HFFc6 (cell line): ENCODE results near the gene CHCHD1. TPM values are rescaled to one million over a fixed set of nuclear protein-coding genes. Genes with fewer than 3 reads are reported as not detected.
"Not testable (repeated sequence)": the region's sequence is repeated elsewhere in the genome, so short reads cannot be mapped to it uniquely, and the experiment has no call there.

ENCODE experiments used
- DNase-seq: peaks from one replicate; pipeline ENCODE4 v3.0.0-alpha.2; 2018
- H3K27ac Mint-ChIP-seq: 2 replicates; pipeline ENCODE4 v1.8.0; 2020; ENCODE audit warnings: mild to moderate bottlenecking, mixed read lengths
- H3K27me3 Mint-ChIP-seq: 2 replicates; pipeline ENCODE4 v1.8.0; 2021; ENCODE audit warnings: mild to moderate bottlenecking, moderate library complexity, mixed read lengths; ENCODE audit not compliant: insufficient read depth
- H3K36me3 Mint-ChIP-seq: 2 replicates; pipeline ENCODE4 v1.8.0; 2021; ENCODE audit warnings: low read depth, mixed read lengths
- H3K4me1 Mint-ChIP-seq: 2 replicates; pipeline ENCODE4 v1.8.0; 2020; ENCODE audit warnings: low read depth, mixed read lengths
- H3K4me3 Mint-ChIP-seq: 2 replicates; pipeline ENCODE4 v1.8.0; 2020; ENCODE audit warnings: mild to moderate bottlenecking, moderate library complexity, mixed read lengths
- H3K9me3 Mint-ChIP-seq: 2 replicates; pipeline ENCODE4 v1.8.0; 2020; ENCODE audit warnings: mild to moderate bottlenecking, mixed read lengths
- total RNA-seq, 6 experiments: library from RNA; stranded (reverse); fragmentation: NEBNext Ultra II Directional; extraction: Animal tissue kit (Norgen Biotek cat#: 25700); gene quantifications; 2 replicates in 1 of 6; 3 replicates in 5 of 6; pipeline ENCODE4 v1.2.3, GENCODE V29; 2021
- TF ChIP-seq, protein P1 (sequence below): fragments of 200-600 bp; sonication (generic); IDR thresholded peaks from 2 replicates; pipeline ENCODE4 v1.5.0; 2021; ENCODE audit warnings: antibody characterized with exemption, mild to moderate bottlenecking

Gene CHCHD1
- total RNA-seq, 6 experiments from 2014 or later, result 27.1 to 34.7 (median 30.6) TPM

DNA sequence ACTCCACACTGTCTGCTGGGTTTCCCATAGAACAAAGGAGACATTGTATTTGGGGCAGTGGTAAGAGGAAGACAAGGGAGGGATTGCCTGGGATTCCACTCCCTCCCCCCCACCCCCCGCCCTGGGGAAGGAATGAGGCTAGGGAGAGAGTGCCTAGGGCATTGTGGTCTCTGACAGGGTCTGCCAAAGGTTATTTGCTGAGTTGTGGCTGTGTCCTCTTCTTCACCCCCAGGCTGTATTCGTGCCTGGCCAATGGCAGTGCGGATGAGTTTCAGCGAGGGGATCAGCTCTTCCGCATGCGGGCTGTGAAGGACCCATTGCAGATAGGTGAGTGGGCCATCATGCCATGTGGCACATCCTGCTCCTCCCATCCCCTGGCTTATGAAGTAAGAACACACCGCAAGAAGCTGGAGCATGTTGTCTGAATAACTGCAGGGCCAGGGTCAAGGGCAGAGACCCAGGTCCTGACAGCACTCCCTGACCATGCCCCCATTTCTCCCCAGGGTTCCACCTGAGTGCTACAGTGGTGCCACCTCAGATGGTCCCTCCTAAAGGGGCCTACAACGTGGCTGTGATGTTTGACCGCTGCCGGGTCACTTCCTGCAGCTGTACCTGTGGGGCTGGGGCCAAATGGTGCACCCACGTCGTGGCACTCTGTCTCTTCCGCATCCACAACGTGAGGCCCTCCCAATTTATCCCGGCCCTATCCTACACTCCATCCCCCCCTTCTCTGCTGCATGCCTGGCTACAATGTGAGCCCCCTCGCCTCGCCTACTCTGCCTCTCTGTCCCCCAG, 7.2 kb downstream of the CHCHD1 start:
- no peaks in the 10 kb centered on the region; the same call in 1 of the 2 replicates for H3K27me3 Mint-ChIP-seq
- peaks cover 21% of the 10 kb centered on the region for H3K4me1 Mint-ChIP-seq
- H3K36me3 Mint-ChIP-seq, result peaks cover 24% of the 10 kb centered on the region
- H3K4me3 Mint-ChIP-seq, result no peak overlapping the region
- H3K27ac Mint-ChIP-seq, result no peak overlapping the region
- TF ChIP-seq, protein P1, sequence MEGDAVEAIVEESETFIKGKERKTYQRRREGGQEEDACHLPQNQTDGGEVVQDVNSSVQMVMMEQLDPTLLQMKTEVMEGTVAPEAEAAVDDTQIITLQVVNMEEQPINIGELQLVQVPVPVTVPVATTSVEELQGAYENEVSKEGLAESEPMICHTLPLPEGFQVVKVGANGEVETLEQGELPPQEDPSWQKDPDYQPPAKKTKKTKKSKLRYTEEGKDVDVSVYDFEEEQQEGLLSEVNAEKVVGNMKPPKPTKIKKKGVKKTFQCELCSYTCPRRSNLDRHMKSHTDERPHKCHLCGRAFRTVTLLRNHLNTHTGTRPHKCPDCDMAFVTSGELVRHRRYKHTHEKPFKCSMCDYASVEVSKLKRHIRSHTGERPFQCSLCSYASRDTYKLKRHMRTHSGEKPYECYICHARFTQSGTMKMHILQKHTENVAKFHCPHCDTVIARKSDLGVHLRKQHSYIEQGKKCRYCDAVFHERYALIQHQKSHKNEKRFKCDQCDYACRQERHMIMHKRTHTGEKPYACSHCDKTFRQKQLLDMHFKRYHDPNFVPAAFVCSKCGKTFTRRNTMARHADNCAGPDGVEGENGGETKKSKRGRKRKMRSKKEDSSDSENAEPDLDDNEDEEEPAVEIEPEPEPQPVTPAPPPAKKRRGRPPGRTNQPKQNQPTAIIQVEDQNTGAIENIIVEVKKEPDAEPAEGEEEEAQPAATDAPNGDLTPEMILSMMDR, result no peak
- no peaks in the 10 kb centered on the region for H3K9me3 Mint-ChIP-seq
- DNase-seq, result no peak

DNA sequence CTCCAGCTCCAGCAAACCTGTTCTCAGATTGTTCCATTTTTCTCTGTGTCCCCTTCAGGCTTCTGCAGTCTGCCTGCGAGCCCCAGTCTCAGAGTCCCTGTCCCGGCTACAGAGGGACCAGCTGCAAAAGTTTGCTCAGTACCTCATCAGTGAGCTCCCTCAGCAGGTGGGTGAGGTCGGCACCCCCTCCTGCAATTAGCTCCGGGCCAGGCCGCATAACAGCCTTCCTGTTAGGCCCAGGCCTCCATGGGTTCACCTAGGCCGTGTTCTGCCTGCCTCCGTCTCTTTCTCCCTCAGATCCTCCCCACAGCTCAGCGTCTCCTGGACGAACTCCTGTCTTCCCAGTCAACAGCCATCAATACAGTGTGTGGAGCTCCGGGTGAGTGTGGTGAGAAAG, 7.8 kb downstream of the CHCHD1 start:
- Mint-ChIP-seq H3K4me1 (peaks cover 18% of the 10 kb centered on the region), H3K9me3 (no peaks in the 10 kb centered on the region), H3K27ac (no peak overlapping the region), H3K27me3 (no peaks in the 10 kb centered on the region; the same call in 1 of the 2 replicates), H3K36me3 (peaks cover 28% of the 10 kb centered on the region), H3K4me3 (no peak overlapping the region)
- DNase-seq, result no peak
- TF ChIP-seq, protein P1, result no peak

DNA sequence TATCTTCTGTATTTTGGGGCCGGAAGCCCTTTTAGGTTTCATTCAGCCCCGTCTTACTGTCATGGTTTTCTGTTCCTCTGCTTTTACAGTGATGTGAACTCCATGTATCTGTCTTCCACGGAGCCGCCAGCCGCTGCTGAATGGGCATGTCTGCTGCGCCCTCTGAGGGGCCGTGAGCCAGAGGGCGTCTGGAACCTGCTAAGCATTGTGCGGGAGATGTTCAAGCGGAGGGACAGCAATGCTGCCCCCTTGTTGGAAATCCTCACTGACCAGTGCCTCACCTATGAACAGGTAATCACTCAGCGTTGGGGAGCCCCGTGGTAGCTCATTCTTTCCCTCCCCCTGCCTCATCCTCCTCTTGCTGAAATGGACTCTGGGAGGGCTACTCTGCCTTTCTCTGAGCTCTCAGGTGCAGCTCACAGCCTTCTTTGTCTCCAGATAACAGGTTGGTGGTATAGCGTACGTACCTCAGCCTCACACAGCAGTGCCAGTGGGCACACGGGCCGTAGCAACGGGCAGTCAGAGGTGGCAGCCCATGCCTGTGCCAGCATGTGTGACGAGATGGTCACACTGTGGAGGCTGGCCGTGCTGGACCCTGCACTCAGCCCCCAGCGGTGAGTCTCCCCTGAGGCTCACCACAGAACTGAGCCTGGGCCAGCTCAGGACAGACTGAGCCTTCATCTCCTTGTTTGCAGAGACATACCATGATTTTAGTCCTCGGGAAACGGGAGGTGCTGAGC, 9.2 kb downstream of the CHCHD1 start:
- TF ChIP-seq, protein P1, result no peak
- Mint-ChIP-seq H3K9me3 (no peaks in the 10 kb centered on the region), H3K27ac (no peak overlapping the region), H3K27me3 (no peaks in the 10 kb centered on the region; the same call in 1 of the 2 replicates), H3K4me1 (peaks cover 13% of the 10 kb centered on the region), H3K4me3 (no peak overlapping the region), H3K36me3 (peaks cover 34% of the 10 kb centered on the region)
- DNase-seq, result no peak

- Mint-ChIP-seq H3K36me3 (peaks cover 28% of the 10 kb centered on the region; the same call in 1 of the 2 replicates), H3K27me3 (no peaks in the 10 kb centered on the region), H3K27ac (no peak overlapping the region), H3K4me1 (peaks cover 4% of the 10 kb centered on the region), H3K9me3 (no peaks in the 10 kb centered on the region), H3K4me3 (no peak overlapping the region)
- DNase-seq, result no peak
- TF ChIP-seq, protein P1, result no peak
These were observed 10.1 kb downstream of the CHCHD1 start for GRCh38 chr10:73791871-73792400.

DNA sequence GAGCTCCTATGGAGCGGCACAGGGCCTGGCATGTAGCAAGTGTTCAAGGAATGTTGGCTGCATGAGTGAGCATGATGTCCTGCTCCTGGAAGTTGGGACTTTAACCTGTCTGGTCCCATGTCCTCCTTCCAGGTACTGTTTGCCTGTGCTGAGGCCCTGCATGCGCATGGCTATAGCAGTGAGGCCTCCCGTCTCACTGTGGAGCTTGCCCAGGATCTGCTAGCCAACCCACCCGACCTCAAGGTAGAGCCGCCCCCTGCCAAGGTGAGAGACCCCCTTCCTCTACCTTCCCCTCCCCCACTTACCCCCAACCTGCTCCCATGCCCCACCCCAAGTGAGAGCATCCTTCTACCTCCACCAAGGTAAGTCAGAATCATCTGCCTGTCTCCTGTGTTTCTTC, 11.6 kb downstream of the CHCHD1 start:
- TF ChIP-seq, protein P1, result no peak
- DNase-seq, result no peak
- Mint-ChIP-seq H3K4me1 (no peaks in the 10 kb centered on the region), H3K27ac (no peak overlapping the region; the same call in 1 of the 2 replicates), H3K9me3 (no peaks in the 10 kb centered on the region), H3K36me3 (peaks cover 34% of the 10 kb centered on the region), H3K27me3 (0 out of 2 replicates have a peak, but pooled peaks cover 7% of the 10 kb centered on the region), H3K4me3 (no peak overlapping the region)

GRCh38 chr10:73795491-73795890, 13.6 kb downstream of the CHCHD1 start:
- H3K36me3 Mint-ChIP-seq, result peaks cover 24% of the 10 kb centered on the region
- H3K4me3 Mint-ChIP-seq, H3K9me3 Mint-ChIP-seq, DNase-seq, H3K27me3 Mint-ChIP-seq, H3K4me1 Mint-ChIP-seq, H3K27ac Mint-ChIP-seq: not testable (repeated sequence)

DNA sequence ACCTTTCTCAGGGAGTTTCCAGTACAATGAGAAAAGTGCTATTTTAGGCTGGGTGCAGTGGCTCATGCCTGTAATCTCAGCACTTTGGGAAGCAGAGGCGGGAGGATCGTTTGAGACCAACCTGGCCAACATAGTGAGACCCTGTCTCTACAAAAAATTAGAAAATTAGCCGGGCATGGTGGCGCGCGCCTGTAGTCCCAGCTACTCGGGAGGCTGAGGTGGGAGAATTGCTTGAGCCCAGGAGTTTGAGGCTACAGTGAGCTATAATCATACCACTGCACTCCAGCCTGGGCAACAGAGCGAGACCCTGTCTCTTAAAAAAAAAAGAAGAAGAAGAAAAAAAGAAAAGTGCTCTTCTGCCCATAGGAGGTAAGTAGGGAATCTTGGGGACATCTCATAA, 14.2 kb downstream of the CHCHD1 start:
- H3K4me3 Mint-ChIP-seq, H3K27ac Mint-ChIP-seq, H3K9me3 Mint-ChIP-seq, H3K4me1 Mint-ChIP-seq, DNase-seq, H3K27me3 Mint-ChIP-seq: not testable (repeated sequence)
- peaks cover 24% of the 10 kb centered on the region for H3K36me3 Mint-ChIP-seq
